Measurements from ENCODE around the gene AP1M1. TPM values are rescaled to one million over a fixed set of nuclear protein-coding genes. Genes with fewer than 3 reads are reported as not detected.
A peak's percentile ranks its signal among the peaks of the same experiment; 100 is the strongest.

Gene AP1M1
- total and polyA plus RNA-seq, 2 experiments from 2014 or later, result 56.7 to 93.3 TPM

GRCh38 chr19:16272945-16273344, 75.2 kb downstream of the AP1M1 start:
- no peak for DNase-seq (ENCODE audit: low spot score)

DNA sequence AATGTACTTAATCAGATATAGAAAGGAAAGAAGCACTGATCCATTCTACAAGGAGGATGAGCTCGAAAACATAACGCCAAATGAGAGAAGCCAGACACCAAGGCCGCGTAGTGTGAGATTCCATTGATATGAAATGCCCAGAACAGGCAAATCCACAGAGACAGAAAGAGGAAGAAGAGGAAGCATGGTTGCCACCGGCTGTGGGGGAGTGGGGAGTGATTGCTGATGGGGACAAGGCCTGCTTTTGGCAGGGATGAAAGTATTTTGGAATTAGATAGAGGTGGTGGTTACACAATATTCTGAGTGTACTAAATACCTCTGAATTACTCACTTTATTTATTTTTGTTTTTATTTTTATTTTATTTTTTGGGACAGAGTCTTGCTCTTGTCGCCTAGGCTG, 76.7 kb downstream of the AP1M1 start:
- Histone ChIP-seq H3K27ac (no peak overlapping the region), H3K4me2 (no peak overlapping the region)
- 79% methylated on average over 6 of the region's 6 CpGs for WGBS (ENCODE audit: low lambda C conversion rate, missing lambda C conversion rate)

More at GRCh38 chr19:16272945-16273344, 75.2 kb downstream of the AP1M1 start:
- H2AFZ ChIP-seq, result no peak overlapping the region
- H3K4me1 ChIP-seq (ENCODE audit: insufficient read depth), result no peaks in the 10 kb centered on the region
- H4K20me1 ChIP-seq (ENCODE audit: insufficient read depth, poor library complexity, severe bottlenecking), result no peaks in the 10 kb centered on the region
- H3K79me2 ChIP-seq, result no peaks in the 10 kb centered on the region
- no peaks in the 10 kb centered on the region for H3K9me3 ChIP-seq (ENCODE audit: low read depth)
- 63% methylated on average over 14 of the region's 14 CpGs for WGBS (ENCODE audit: low lambda C conversion rate, missing lambda C conversion rate)
- peak overlapping the region; percentile 63 for H3K27ac ChIP-seq
- no peaks in the 10 kb centered on the region for H3K9me2 ChIP-seq (replicated peaks; ENCODE audit: insufficient read depth)
- H3K36me3 ChIP-seq (replicated peaks; ENCODE audit: insufficient read depth, low read depth), result no peaks in the 10 kb centered on the region
- TF ChIP-seq EZH2 (IDR thresholded peaks at IDR 0.05; ENCODE audit: borderline replicate concordance) (no peak), EZH2phosphoT487 (IDR thresholded peaks at IDR 0.05; ENCODE audit: low read depth, severe bottlenecking, unreplicated experiment) (no peak), CTCF (IDR thresholded peaks at IDR 0.05; ENCODE audit: poor library complexity) (no peak)
- H3K27me3 ChIP-seq, result no peaks in the 10 kb centered on the region
- H3K4me3 ChIP-seq, result no peak overlapping the region
- H3K4me2 ChIP-seq, result no peak overlapping the region

GRCh38 chr19:16280306-16280705, 82.6 kb downstream of the AP1M1 start:
- Histone ChIP-seq H3K79me2 (no peaks in the 10 kb centered on the region), H3K9me2 (replicated peaks; ENCODE audit: insufficient read depth) (no peaks in the 10 kb centered on the region), H3K36me3 (replicated peaks; ENCODE audit: insufficient read depth, low read depth) (no peaks in the 10 kb centered on the region), H4K20me1 (ENCODE audit: insufficient read depth, poor library complexity, severe bottlenecking) (no peaks in the 10 kb centered on the region), H3K9me3 (ENCODE audit: low read depth) (no peaks in the 10 kb centered on the region), H3K4me3 (no peak overlapping the region), H3K4me2 (no peak overlapping the region), H2AFZ (no peak overlapping the region), H3K4me1 (ENCODE audit: insufficient read depth) (no peaks in the 10 kb centered on the region), H3K27me3 (no peaks in the 10 kb centered on the region), H3K27ac (no peak overlapping the region)
- WGBS (ENCODE audit: low lambda C conversion rate, missing lambda C conversion rate), result 92% methylated on average over 4 of the region's 4 CpGs
- DNase-seq (ENCODE audit: low spot score), result no peak
- TF ChIP-seq CTCF (IDR thresholded peaks at IDR 0.05; ENCODE audit: poor library complexity) (no peak), EZH2phosphoT487 (IDR thresholded peaks at IDR 0.05; ENCODE audit: low read depth, severe bottlenecking, unreplicated experiment) (no peak), EZH2 (IDR thresholded peaks at IDR 0.05; ENCODE audit: borderline replicate concordance) (no peak)

More for the DNA sequence above, 76.7 kb downstream of the AP1M1 start:
- H3K9me2 ChIP-seq (replicated peaks; ENCODE audit: insufficient read depth), result no peaks in the 10 kb centered on the region
- H3K27me3 ChIP-seq, result no peaks in the 10 kb centered on the region
- TF ChIP-seq EZH2phosphoT487 (IDR thresholded peaks at IDR 0.05; ENCODE audit: low read depth, severe bottlenecking, unreplicated experiment) (no peak), CTCF (IDR thresholded peaks at IDR 0.05; ENCODE audit: poor library complexity) (no peak), EZH2 (IDR thresholded peaks at IDR 0.05; ENCODE audit: borderline replicate concordance) (no peak)
- no peak overlapping the region for H2AFZ ChIP-seq
- no peak overlapping the region for H3K4me3 ChIP-seq
- H4K20me1 ChIP-seq (ENCODE audit: insufficient read depth, poor library complexity, severe bottlenecking), result no peaks in the 10 kb centered on the region
- no peaks in the 10 kb centered on the region for H3K4me1 ChIP-seq (ENCODE audit: insufficient read depth)
- H3K36me3 ChIP-seq (replicated peaks; ENCODE audit: insufficient read depth, low read depth), result no peaks in the 10 kb centered on the region
- no peak for DNase-seq (ENCODE audit: low spot score)
- H3K79me2 ChIP-seq, result no peaks in the 10 kb centered on the region
- H3K9me3 ChIP-seq (ENCODE audit: low read depth), result no peaks in the 10 kb centered on the region

GRCh38 chr19:16281743-16282142, 84.0 kb downstream of the AP1M1 start:
- no peaks in the 10 kb centered on the region for H3K9me2 ChIP-seq (replicated peaks; ENCODE audit: insufficient read depth)
- WGBS (ENCODE audit: low lambda C conversion rate, missing lambda C conversion rate), result 94% methylated on average over 5 of the region's 5 CpGs
- H2AFZ ChIP-seq, result no peak overlapping the region
- H3K9me3 ChIP-seq (ENCODE audit: low read depth), result no peaks in the 10 kb centered on the region
- DNase-seq (ENCODE audit: low spot score), result no peak
- H3K4me2 ChIP-seq, result no peak overlapping the region
- no peaks in the 10 kb centered on the region for H3K36me3 ChIP-seq (replicated peaks; ENCODE audit: insufficient read depth, low read depth)
- no peaks in the 10 kb centered on the region for H3K79me2 ChIP-seq
- no peak overlapping the region for H3K4me3 ChIP-seq
- peaks cover 7% of the 10 kb centered on the region for H3K4me1 ChIP-seq (ENCODE audit: insufficient read depth)
- no peak overlapping the region for H3K27ac ChIP-seq
- H3K27me3 ChIP-seq, result no peaks in the 10 kb centered on the region
- no peak for TF ChIP-seq EZH2 (IDR thresholded peaks at IDR 0.05; ENCODE audit: borderline replicate concordance)
- no peak for TF ChIP-seq CTCF (IDR thresholded peaks at IDR 0.05; ENCODE audit: poor library complexity)
- no peak for TF ChIP-seq EZH2phosphoT487 (IDR thresholded peaks at IDR 0.05; ENCODE audit: low read depth, severe bottlenecking, unreplicated experiment)
- H4K20me1 ChIP-seq (ENCODE audit: insufficient read depth, poor library complexity, severe bottlenecking), result no peaks in the 10 kb centered on the region

Data from hepatocyte (in vitro differentiated cells).